Activated T-helper 1 cell treated with Interleukin-2 at 50 U/mL for 16 hours (primary cell): ENCODE results near the gene SCN7A.
"Not testable (repeated sequence)": the region's sequence is repeated elsewhere in the genome, so short reads cannot be mapped to it uniquely, and the experiment has no call there.

ENCODE experiments used
- DNase-seq: peaks from one replicate; pipeline ENCODE4 v3.0.0-alpha.2; 2020; ENCODE audit warnings: low read depth

Gene SCN7A

DNA sequence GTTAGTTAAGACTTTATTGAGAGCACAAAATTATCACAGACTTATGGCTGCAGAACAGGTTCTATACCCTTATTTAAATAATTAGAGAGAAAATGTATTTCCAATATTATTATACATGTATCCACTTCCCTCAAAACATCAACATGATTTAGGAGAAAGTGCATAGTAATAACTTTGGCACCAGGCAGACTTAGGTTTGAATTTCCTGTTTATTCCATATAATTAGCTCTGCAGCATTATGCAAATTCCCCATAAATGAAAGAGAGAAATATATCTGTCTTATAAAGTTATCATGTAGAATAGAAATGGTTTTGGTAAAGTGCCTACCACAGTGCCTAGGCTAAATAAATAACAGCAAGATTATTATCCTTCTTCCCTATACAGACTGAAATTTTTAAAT, 133.6 kb downstream of the SCN7A start:
- no peak for DNase-seq

DNA sequence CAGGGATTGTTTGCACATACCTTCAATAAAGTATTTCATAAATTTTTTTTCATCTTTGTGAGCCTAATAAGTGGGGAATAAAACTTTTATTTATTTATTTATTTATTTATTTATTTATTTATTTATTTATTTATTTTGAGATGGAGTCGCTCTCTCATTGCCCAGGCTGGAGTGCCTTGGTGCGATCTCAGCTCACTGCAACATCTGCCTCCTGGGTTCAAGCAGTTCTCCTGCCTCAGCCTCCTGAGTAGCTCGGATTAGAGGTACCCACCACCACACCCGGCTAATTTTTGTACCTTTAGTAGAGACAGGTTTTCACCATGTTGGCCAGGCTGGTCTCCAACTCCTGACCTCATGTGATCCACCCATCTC, 136.1 kb downstream of the SCN7A start:
- DNase-seq, result not testable (repeated sequence)

DNA sequence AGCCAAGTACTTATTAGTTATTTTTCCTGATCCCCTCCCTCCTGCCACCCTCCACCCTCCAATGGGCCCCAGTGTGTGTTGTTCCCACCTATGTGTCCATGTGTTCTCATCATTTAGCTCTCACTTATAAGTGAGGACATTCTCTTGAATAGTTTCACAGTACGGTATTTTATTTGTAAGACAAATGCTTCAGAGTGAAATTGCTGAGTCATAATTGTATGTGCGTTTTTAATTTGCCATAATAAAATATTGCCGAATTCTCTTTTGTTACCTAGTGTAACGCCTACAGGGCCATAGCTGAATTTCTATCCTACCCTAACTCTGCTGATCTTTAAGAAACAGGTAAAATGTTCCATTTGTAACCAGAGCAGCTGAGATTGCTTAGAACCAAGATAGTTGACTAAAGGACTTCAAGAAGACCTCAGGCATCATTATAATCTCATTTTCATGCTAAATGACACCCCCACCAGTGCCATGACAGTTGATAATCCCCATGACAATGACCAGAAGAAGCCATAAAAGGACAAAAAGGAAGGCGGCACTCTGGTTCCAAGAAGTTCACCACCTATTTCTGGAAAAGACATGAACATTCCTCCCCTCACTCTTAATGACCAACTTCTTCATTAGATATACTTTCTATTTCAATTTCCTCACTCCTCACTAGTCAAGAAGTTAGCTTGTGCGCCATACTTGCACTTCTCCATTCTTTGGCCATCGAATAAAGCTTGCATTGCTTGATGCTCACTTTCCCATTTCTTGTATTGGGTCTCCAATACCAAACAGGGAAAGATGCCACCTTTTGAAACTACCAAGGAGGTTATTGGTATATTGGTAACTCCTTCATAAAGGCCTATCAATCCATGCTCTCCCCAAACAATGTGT, 136.7 kb downstream of the SCN7A start:
- DNase-seq, result no peak
